Colonic mucosa (tissue), 4 donors: ENCODE data around the gene CHRNB4. TPM values are rescaled to one million over a fixed set of nuclear protein-coding genes. Genes with fewer than 3 reads are reported as not detected.

Experiments
- DNase-seq: peaks from one replicate; pipeline ENCODE4 v3.0.0-alpha.2; 2020
- H3K27ac ChIP-seq: fragments of 200-600 bp; one replicate; pipeline ENCODE4 v1.8.0; 2021
- H3K27me3 ChIP-seq: fragments of 200-600 bp; one replicate; pipeline ENCODE4 v1.8.0; 2021
- H3K36me3 ChIP-seq: fragments of 200-600 bp; one replicate; pipeline ENCODE4 v1.8.0; 2021
- H3K4me1 ChIP-seq: fragments of 200-600 bp; one replicate; pipeline ENCODE4 v1.8.0; 2021; ENCODE audit warnings: mild to moderate bottlenecking
- H3K4me3 ChIP-seq: fragments of 200-600 bp; one replicate; pipeline ENCODE4 v1.8.0; 2021
- H3K9ac ChIP-seq, 2 donors: one replicate each; pipeline ENCODE4 v1.7.0; 2013; ENCODE audit warnings: control low read depth in 2 of 2, low read depth in 2 of 2, low read length in 2 of 2
- H3K9me3 ChIP-seq: fragments of 200-600 bp; one replicate; pipeline ENCODE4 v1.8.0; 2021
- intact Hi-C: fragments of 100-400 bp; cut with DNase I; formaldehyde crosslinking; loops from one replicate; pipeline ENCODE4 v1.14.1; 2022
- total RNA-seq, 2 donors: library from RNA; stranded (reverse); fragmentation: NEBNext Ultra II Directional in 1 of 2; extraction: Animal tissue kit (Norgen Biotek cat#: 25700) in 1 of 2; gene quantifications; one replicate each; pipeline ENCODE4 v1.2.1, GENCODE V29; 2021
- TF ChIP-seq, protein P1 (sequence below): fragments of 200-600 bp; IDR thresholded peaks from one replicate; pipeline ENCODE4 v1.8.0; 2022; ENCODE audit warnings: antibody characterized with exemption, mild to moderate bottlenecking
- donor health status: healthy.
- donor health status: DM: no; HTN: no; CAD: no.
- donor health status: DM: no; HTN: no; CAD: no.

The CHRNB4 gene
- total RNA-seq, 2 donors from 2014 or later: 0.24 TPM; not detected in 1

DNA sequence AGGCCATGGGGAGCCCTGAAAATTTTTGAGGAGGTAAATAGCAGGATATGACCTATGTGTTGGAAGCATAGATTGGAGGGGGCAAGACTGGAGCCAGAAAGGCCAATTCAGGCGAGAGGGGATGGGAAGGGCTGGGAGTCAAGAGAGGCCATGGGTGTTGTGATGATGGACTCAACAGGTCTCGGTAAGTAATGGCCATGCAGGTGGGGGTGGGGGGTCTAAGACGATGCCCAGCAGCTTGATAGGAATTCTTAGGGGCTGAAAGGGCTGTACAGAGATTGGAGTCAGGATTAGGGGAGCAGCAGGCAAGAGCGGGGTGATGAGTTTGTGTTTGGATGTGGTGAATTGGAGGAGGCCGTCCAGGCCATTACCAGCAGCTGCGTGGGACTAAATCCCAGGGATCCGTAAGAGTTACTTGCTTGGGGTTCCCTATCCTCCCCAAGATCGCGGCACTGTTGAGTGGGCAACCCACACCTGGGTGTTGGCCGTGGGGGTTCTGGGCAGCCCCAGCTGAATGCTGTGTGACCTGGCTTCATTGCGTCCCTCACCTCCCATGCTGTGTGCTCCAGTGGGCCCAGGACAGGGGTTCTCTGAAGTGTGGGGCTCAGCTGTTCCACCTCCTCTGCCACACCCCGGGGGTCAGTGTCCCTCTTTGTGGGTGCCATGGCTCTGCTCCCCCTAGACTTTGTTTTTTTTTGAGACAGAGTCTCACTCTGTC is 41.8 kb upstream of the CHRNB4 start:
- Histone ChIP-seq H3K4me1 (no peaks in the 10 kb centered on the region), H3K9me3 (no peaks in the 10 kb centered on the region)
- intact Hi-C loops: no loop called here

DNA sequence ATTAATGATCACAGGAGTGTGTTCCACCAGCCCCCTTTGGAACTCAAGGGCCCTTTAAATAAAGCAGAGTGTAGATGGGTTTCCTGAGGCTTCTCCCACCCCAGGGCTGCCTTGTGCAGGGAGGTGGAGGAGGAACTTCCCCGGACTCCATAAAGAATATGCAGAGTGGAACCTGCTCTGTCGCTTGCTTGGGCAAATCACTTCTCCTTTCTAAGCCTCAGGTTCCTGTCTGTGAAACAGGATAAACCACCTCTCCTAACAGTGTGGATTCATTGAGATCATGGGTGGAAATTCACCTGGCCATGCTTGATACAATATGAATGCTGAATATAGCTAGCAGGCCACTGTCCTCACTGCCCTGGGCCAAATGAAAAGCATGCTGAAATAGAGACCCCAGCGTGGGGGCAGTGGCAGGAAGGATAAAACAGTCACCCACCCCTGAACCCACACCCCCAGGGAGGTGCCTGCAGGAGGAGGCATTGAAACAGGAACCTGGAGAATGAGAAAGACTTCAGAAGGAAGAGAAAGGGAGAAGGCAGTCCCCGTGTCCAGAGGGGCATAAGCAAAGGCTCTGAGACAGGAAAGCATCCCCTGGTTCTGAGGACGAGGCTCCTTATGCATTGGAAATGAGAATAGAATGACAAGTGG is 41.1 kb upstream of the CHRNB4 start:
- Histone ChIP-seq H3K4me3 (no peak overlapping the region), H3K27ac (no peak overlapping the region), H3K4me1 (no peaks in the 10 kb centered on the region), H3K9ac (no peak overlapping the region), H3K9me3 (no peaks in the 10 kb centered on the region), H3K36me3 (no peaks in the 10 kb centered on the region), H3K27me3 (no peaks in the 10 kb centered on the region)
- TF ChIP-seq, protein P1, sequence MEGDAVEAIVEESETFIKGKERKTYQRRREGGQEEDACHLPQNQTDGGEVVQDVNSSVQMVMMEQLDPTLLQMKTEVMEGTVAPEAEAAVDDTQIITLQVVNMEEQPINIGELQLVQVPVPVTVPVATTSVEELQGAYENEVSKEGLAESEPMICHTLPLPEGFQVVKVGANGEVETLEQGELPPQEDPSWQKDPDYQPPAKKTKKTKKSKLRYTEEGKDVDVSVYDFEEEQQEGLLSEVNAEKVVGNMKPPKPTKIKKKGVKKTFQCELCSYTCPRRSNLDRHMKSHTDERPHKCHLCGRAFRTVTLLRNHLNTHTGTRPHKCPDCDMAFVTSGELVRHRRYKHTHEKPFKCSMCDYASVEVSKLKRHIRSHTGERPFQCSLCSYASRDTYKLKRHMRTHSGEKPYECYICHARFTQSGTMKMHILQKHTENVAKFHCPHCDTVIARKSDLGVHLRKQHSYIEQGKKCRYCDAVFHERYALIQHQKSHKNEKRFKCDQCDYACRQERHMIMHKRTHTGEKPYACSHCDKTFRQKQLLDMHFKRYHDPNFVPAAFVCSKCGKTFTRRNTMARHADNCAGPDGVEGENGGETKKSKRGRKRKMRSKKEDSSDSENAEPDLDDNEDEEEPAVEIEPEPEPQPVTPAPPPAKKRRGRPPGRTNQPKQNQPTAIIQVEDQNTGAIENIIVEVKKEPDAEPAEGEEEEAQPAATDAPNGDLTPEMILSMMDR: no peak
- no peak for DNase-seq
- intact Hi-C loops: no loop called here

More for the DNA sequence above, 41.8 kb upstream of the CHRNB4 start:
- H3K27me3 ChIP-seq: no peaks in the 10 kb centered on the region
- DNase-seq: no peak
- TF ChIP-seq, protein P1: no peak
- no peak overlapping the region for H3K4me3 ChIP-seq
- H3K36me3 ChIP-seq: no peaks in the 10 kb centered on the region
- no peak overlapping the region for H3K27ac ChIP-seq
- no peak overlapping the region for H3K9ac ChIP-seq

DNA sequence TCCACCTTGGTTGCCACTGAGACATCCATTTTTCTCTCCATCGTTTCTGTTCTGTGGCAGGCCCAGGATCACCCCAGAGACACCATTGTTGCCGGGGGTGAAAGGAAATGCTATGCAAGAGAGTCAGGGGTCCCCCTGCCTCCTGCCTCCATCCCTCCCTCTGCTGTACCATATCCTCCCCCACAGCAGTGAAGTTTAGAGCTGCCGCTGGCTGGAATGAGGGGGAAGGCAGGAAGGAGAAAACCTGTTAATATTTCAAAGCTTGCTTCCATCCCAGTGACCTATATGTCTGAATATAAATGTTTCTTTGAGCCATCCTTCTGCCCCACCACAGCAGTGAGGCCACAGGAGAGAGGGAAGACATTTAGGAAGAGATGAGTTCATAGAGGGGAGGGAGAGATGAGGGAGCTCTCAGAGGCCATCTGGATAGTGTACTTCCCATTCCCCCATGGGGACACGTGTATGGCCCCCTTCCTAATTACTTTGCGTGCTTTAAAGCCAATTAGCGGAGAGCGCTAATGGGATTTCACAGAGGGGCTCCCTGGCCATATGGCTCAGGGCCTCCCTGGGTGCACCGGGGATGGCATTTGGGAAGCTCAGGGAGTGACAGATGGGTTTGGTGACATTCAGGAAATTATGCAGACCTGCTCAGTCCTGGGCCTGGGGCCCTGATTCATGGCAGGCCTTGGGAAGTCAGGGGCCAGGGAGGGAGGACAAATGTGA is 40.4 kb upstream of the CHRNB4 start:
- no peak for DNase-seq
- no peaks in the 10 kb centered on the region for H3K36me3 ChIP-seq
- no peak overlapping the region for H3K9ac ChIP-seq
- no peaks in the 10 kb centered on the region for H3K27me3 ChIP-seq
- no peaks in the 10 kb centered on the region for H3K4me1 ChIP-seq
- H3K27ac ChIP-seq: no peak overlapping the region
- intact Hi-C loops: no loop called here
- TF ChIP-seq, protein P1: no peak
- no peaks in the 10 kb centered on the region for H3K9me3 ChIP-seq
- no peak overlapping the region for H3K4me3 ChIP-seq

DNA sequence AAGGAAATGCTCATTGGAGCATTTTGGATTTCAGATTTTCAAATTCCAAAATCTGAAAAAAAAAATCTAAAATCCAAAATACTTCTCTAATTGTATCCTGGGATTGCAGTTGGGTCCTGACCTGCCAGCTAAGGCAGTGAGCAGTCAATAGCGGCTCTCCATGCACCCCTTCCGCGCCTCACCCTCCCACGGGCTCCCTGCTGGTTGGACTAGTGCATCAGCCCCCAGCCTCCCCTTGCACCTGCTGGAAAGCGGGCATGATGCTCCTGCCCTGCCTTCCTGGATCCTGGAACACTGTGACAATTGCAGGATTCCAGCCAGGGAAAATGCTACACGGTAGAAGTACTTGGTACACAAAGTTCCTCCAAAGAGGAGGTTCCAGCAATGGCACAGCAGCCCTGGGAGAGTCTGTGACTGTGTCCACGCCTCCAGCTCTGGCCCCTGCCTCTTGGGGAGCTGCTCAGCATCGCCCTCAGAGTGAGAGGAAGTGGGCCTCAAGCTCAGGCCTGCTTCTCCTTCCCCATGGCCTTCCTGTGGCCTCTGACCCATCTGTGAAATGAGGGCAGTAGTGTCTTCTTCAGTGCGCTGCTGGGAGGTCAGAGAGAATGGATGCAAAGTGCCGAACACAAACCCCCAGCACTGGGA is 39.5 kb upstream of the CHRNB4 start:
- Histone ChIP-seq H3K4me1 (no peaks in the 10 kb centered on the region), H3K27ac (no peak overlapping the region), H3K9me3 (no peaks in the 10 kb centered on the region), H3K27me3 (no peaks in the 10 kb centered on the region), H3K9ac (no peak overlapping the region), H3K4me3 (no peak overlapping the region), H3K36me3 (no peaks in the 10 kb centered on the region)
- intact Hi-C loops: no loop called here
- DNase-seq: no peak
- TF ChIP-seq, protein P1: no peak

DNA sequence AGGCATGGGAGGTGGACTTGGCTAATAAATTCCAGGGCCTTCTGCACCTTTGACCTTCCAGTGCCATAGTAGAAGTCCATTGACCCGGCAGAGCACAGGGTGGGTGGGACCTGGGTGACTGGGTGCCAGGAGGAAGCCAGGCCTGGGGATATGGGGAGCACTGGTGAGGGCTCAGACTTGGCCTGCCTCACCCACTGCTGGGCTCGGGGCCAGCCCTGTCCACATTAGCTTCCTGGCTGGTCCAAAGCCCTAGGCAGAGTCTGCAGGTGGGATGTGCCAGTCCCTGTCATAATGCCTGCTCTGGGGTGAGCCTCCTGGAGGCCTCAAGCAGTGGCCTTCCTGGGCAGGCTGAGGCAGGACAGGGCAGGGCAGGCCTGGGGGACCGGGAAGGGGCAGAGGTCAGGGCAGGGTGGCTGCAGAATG is 38.1 kb upstream of the CHRNB4 start:
- no peaks in the 10 kb centered on the region for H3K9me3 ChIP-seq
- TF ChIP-seq, protein P1: no peak
- no peak for DNase-seq
- H3K4me1 ChIP-seq: no peaks in the 10 kb centered on the region
- H3K27ac ChIP-seq: no peak overlapping the region
- H3K36me3 ChIP-seq: no peaks in the 10 kb centered on the region
- intact Hi-C loops: no loop called here
- no peak overlapping the region for H3K9ac ChIP-seq
- H3K27me3 ChIP-seq: no peaks in the 10 kb centered on the region
- no peak overlapping the region for H3K4me3 ChIP-seq
